Osteocyte (in vitro differentiated cells): ENCODE measurements around the gene CYRIA. TPM values are rescaled to one million over a fixed set of nuclear protein-coding genes. Genes with fewer than 3 reads are reported as not detected.

Source experiments
- DNase-seq: peaks from one replicate; pipeline ENCODE4 v3.0.0; 2021; ENCODE audit warnings: mixed read lengths; ENCODE audit not compliant: unreplicated experiment; ENCODE audit errors: extremely low spot score
- H3K27ac Mint-ChIP-seq: one replicate; pipeline ENCODE4 v1.8.0; 2021; ENCODE audit warnings: mild to moderate bottlenecking, mixed read lengths; ENCODE audit not compliant: unreplicated experiment
- H3K27me3 Mint-ChIP-seq: one replicate; pipeline ENCODE4 v1.8.0; 2021; ENCODE audit warnings: mixed read lengths; ENCODE audit not compliant: unreplicated experiment
- H3K36me3 Mint-ChIP-seq: one replicate; pipeline ENCODE4 v1.8.0; 2021; ENCODE audit warnings: mixed read lengths; ENCODE audit not compliant: unreplicated experiment
- H3K4me1 Mint-ChIP-seq: one replicate; pipeline ENCODE4 v1.8.0; 2021; ENCODE audit warnings: mixed read lengths; ENCODE audit not compliant: unreplicated experiment
- H3K4me3 Mint-ChIP-seq: one replicate; pipeline ENCODE4 v1.8.0; 2021; ENCODE audit warnings: mild to moderate bottlenecking, moderate library complexity, mixed read lengths; ENCODE audit not compliant: unreplicated experiment
- H3K9me3 Mint-ChIP-seq: one replicate; pipeline ENCODE4 v1.8.0; 2021; ENCODE audit warnings: mixed read lengths; ENCODE audit not compliant: unreplicated experiment
- CTCF ChIP-seq: fragments of 200-600 bp; sonication (generic); IDR thresholded peaks from 2 replicates; pipeline ENCODE4 v1.5.0; 2021; ENCODE audit warnings: antibody characterized with exemption, mild to moderate bottlenecking, moderate library complexity
- long read RNA-seq: library from polyadenylated mRNA; unstranded; transcript quantifications from one replicate; pipeline ENCODE4 v2.0.0, GENCODE V29; 2021
- total RNA-seq: library from RNA; stranded (reverse); gene quantifications from 2 replicates; pipeline ENCODE4 v1.2.1, GENCODE V29; 2021

Gene CYRIA
- 2.8 TPM in 2 replicates for total RNA-seq
- long read RNA-seq, full-length matches to known transcripts, result 4 of 8 reads
- long read RNA-seq, partial matches to known transcripts, result 1 of 8 reads
- long read RNA-seq, other reads (novel, unspliced or antisense), result 3 of 8 reads

- no peak for DNase-seq
- Mint-ChIP-seq H3K36me3 (no peaks in the 10 kb centered on the region), H3K27me3 (peaks cover 66% of the 10 kb centered on the region), H3K4me1 (peaks cover 25% of the 10 kb centered on the region), H3K4me3 (peak within 1 kb of the TSS; percentile 77), H3K9me3 (no peaks in the 10 kb centered on the region), H3K27ac (no peak within 1 kb of the TSS)
- no peak for TF ChIP-seq CTCF
These were observed at the start of gene CYRIA for GRCh38 chr2:16665748-16666448. CYRIA (minus strand) TSS chr2:16665834; CDS start chr2:16588119, 77,715 bp downstream.

GRCh38 chr2:16713011-16713423 lies 47.4 kb upstream of the CYRIA start:
- H3K36me3 Mint-ChIP-seq, result no peaks in the 10 kb centered on the region
- H3K4me1 Mint-ChIP-seq, result no peaks in the 10 kb centered on the region
- TF ChIP-seq CTCF, result no peak
- H3K27me3 Mint-ChIP-seq, result peaks cover 4% of the 10 kb centered on the region
- no peak for DNase-seq
- H3K4me3 Mint-ChIP-seq, result no peak overlapping the region
- no peaks in the 10 kb centered on the region for H3K9me3 Mint-ChIP-seq
- H3K27ac Mint-ChIP-seq, result no peak overlapping the region

GRCh38 chr2:16709769-16710168 lies 44.1 kb upstream of the CYRIA start:
- Mint-ChIP-seq H3K27ac (no peak overlapping the region), H3K36me3 (no peaks in the 10 kb centered on the region), H3K4me1 (no peaks in the 10 kb centered on the region), H3K9me3 (no peaks in the 10 kb centered on the region), H3K27me3 (peaks cover 6% of the 10 kb centered on the region), H3K4me3 (no peak overlapping the region)
- no peak for TF ChIP-seq CTCF
- no peak for DNase-seq

GRCh38 chr2:16708173-16708572 lies 42.5 kb upstream of the CYRIA start:
- H3K27ac Mint-ChIP-seq, result no peak overlapping the region
- no peaks in the 10 kb centered on the region for H3K9me3 Mint-ChIP-seq
- no peak for DNase-seq
- H3K27me3 Mint-ChIP-seq, result peaks cover 8% of the 10 kb centered on the region
- no peak for TF ChIP-seq CTCF
- H3K4me3 Mint-ChIP-seq, result no peak overlapping the region
- H3K4me1 Mint-ChIP-seq, result no peaks in the 10 kb centered on the region
- H3K36me3 Mint-ChIP-seq, result no peaks in the 10 kb centered on the region

- TF ChIP-seq CTCF, result no peak
- no peak overlapping the region for H3K4me3 Mint-ChIP-seq
- no peak overlapping the region for H3K27ac Mint-ChIP-seq
- no peaks in the 10 kb centered on the region for H3K9me3 Mint-ChIP-seq
- no peaks in the 10 kb centered on the region for H3K4me1 Mint-ChIP-seq
- H3K27me3 Mint-ChIP-seq, result peaks cover 11% of the 10 kb centered on the region
- DNase-seq, result no peak
- H3K36me3 Mint-ChIP-seq, result no peaks in the 10 kb centered on the region
These were observed 41.5 kb upstream of the CYRIA start for GRCh38 chr2:16707014-16707623.
